ENCODE results near the gene SLC17A7.

GRCh38 chr19:49469828-49470614, 28.7 kb upstream of the SLC17A7 start:
- TF ChIP-seq CTCF (conservative IDR thresholded peaks at IDR 0.05) (no peak), ZFX (IDR thresholded peaks at IDR 0.05) (no peak)

All from C4-2B (cell line).